Mesendoderm (in vitro differentiated cells): ENCODE data around the gene PTGES3L.
"Not testable (repeated sequence)": the region's sequence is repeated elsewhere in the genome, so short reads cannot be mapped to it uniquely, and the experiment has no call there.

ENCODE experiments used
- DNase-seq: peaks from one replicate; pipeline ENCODE4 v3.0.0; 2013
- H2AK5ac ChIP-seq: 2 replicates; pipeline ENCODE4 v1.6.1; 2013; ENCODE audit warnings: low read length, inconsistent platforms
- H2BK120ac ChIP-seq: 2 replicates; pipeline ENCODE4 v1.6.1; 2013; ENCODE audit warnings: low read depth, mild to moderate bottlenecking, low read length, moderate library complexity, mixed read lengths
- H2BK15ac ChIP-seq: replicated peaks from 2 replicates; pipeline ENCODE4 v1.6.1; 2013; ENCODE audit warnings: low read depth, mild to moderate bottlenecking, moderate library complexity
- H2BK5ac ChIP-seq: 2 replicates; pipeline ENCODE4 v1.6.1; 2013; ENCODE audit warnings: low read length, inconsistent platforms
- H3K18ac ChIP-seq: 2 replicates; pipeline ENCODE4 v1.6.1; 2013; ENCODE audit warnings: mild to moderate bottlenecking, low read length, mixed read lengths
- H3K23ac ChIP-seq: one replicate; pipeline ENCODE4 v1.6.1; 2013; ENCODE audit warnings: low read length
- H3K27ac ChIP-seq: 2 replicates; pipeline ENCODE4 v1.5.1; 2013; ENCODE audit warnings: low read depth, mild to moderate bottlenecking, inconsistent platforms, low read length, moderate library complexity
- H3K27me3 ChIP-seq: 2 replicates; pipeline ENCODE4 v1.6.1; 2013; ENCODE audit warnings: low read length, control low read depth, mild to moderate bottlenecking, inconsistent platforms; ENCODE audit not compliant: insufficient read depth, poor library complexity
- H3K36me3 ChIP-seq: 2 replicates; pipeline ENCODE4 v1.6.1; 2013; ENCODE audit warnings: low read length, inconsistent platforms; ENCODE audit not compliant: control insufficient read depth, insufficient read depth
- H3K4ac ChIP-seq: one replicate; pipeline ENCODE4 v1.6.1; 2013; ENCODE audit warnings: low read depth, mild to moderate bottlenecking, low read length, moderate library complexity
- H3K4me1 ChIP-seq: 2 replicates; pipeline ENCODE4 v1.6.1; 2013; ENCODE audit warnings: low read depth, low read length, inconsistent platforms; ENCODE audit not compliant: control insufficient read depth
- H3K4me2 ChIP-seq: 2 replicates; pipeline ENCODE4 v1.6.1; 2013; ENCODE audit warnings: low read length
- H3K4me3 ChIP-seq: 2 replicates; pipeline ENCODE4 v1.5.1; 2013; ENCODE audit warnings: mild to moderate bottlenecking, low read length
- H3K56ac ChIP-seq: one replicate; pipeline ENCODE4 v1.6.1; 2013; ENCODE audit warnings: low read length
- H3K79me1 ChIP-seq: 2 replicates; pipeline ENCODE4 v1.6.1; 2013; ENCODE audit warnings: low read length, inconsistent platforms
- H3K79me2 ChIP-seq: 2 replicates; pipeline ENCODE4 v1.6.1; 2013; ENCODE audit warnings: mild to moderate bottlenecking, low read length; ENCODE audit not compliant: control insufficient read depth, insufficient read depth
- H3K9ac ChIP-seq: 2 replicates; pipeline ENCODE4 v1.6.1; 2013; ENCODE audit warnings: low read length, inconsistent platforms
- H4K5ac ChIP-seq: one replicate; pipeline ENCODE4 v1.6.1; 2013; ENCODE audit warnings: low read length
- H4K8ac ChIP-seq: one replicate; pipeline ENCODE4 v1.6.1; 2013; ENCODE audit warnings: low read depth, mild to moderate bottlenecking, control low read depth, low read length, moderate library complexity
- WGBS: extraction: QIAGEN DNeasy Blood & Tissue Kit; methylation state at CpG from one replicate; pipeline ENCODE4 v1.1.7; 2013; ENCODE audit warnings: low lambda C conversion rate, missing lambda C conversion rate; ENCODE audit not compliant: insufficient coverage; ENCODE audit errors: extremely low coverage; 5-methylcytosine and 5-hydroxymethylcytosine counted together

PTGES3L gene

GRCh38 chr17:43006639-43007551 lies 27.0 kb upstream of the PTGES3L start, which contains the start of gene IFI35:
TSS of gene IFI35 (plus strand) at chr17:43006784. CDS start at chr17:43006948, 164 bp downstream.
- H4K5ac ChIP-seq: no peak within 1 kb of the TSS
- peak; percentile 80 for DNase-seq
- no CpG with 5 or more reads among the region's 18 CpGs for WGBS
- H3K18ac ChIP-seq: no peak within 1 kb of the TSS
- peak within 1 kb of the TSS; percentile 59 for H3K4me2 ChIP-seq
- peaks cover 2% of the 10 kb centered on the region for H3K36me3 ChIP-seq
- H3K79me1 ChIP-seq: no peaks in the 10 kb centered on the region
- H3K27ac ChIP-seq: peak within 1 kb of the TSS; percentile 71
- H3K27me3 ChIP-seq: no peaks in the 10 kb centered on the region
- peak within 1 kb of the TSS; percentile 75 for H3K9ac ChIP-seq
- H4K8ac ChIP-seq: no peak within 1 kb of the TSS
- no peak within 1 kb of the TSS for H2BK5ac ChIP-seq
- H3K56ac ChIP-seq: peak within 1 kb of the TSS; percentile 81
- H3K23ac ChIP-seq: no peak within 1 kb of the TSS
- H2BK15ac ChIP-seq: no peak within 1 kb of the TSS
- no peaks in the 10 kb centered on the region for H3K4me1 ChIP-seq
- no peak within 1 kb of the TSS for H2AK5ac ChIP-seq
- no peak within 1 kb of the TSS for H3K4ac ChIP-seq
- no peak within 1 kb of the TSS for H2BK120ac ChIP-seq
- no peaks in the 10 kb centered on the region for H3K79me2 ChIP-seq
- H3K4me3 ChIP-seq: peak within 1 kb of the TSS; percentile 8

DNA sequence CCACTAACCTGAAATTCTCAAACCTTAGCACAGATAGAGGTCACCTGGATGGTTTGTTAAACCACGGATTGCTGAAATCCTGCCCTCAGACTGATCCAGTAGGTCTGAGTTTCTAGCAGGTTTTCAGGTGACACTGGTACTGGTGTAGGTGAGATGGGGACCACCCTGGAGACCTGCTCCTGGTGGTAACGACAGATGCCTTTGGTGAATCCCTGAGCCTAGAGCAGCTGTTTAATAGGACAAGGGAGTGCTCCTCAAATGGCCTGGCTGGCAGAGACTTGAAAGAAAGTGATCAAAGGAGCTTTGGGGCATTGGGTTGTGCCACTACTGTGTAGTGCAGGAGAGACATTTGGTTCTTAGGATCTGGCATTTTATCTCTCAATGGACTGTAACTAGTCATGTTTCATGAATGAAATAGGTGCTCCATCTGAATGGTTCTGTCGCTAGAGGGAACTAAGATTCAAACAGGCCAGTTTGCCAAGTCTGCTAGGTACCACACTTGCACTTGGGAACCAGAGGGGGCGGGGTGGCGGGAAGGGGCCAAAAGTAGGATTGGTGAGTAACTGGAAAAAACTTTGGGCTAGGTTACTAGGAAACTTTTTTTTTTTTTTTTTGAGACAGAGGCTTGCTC lies 23.8 kb upstream of the PTGES3L start:
- Histone ChIP-seq H2AK5ac (no peak overlapping the region), H3K36me3 (peaks cover 6% of the 10 kb centered on the region), H3K9ac (no peak overlapping the region), H3K4me3 (no peak overlapping the region), H3K79me1 (peaks cover 2% of the 10 kb centered on the region), H3K4ac (no peak overlapping the region), H4K8ac (no peak overlapping the region), H3K79me2 (peaks cover 16% of the 10 kb centered on the region), H2BK5ac (no peak overlapping the region), H2BK120ac (no peak overlapping the region), H3K23ac (no peak overlapping the region), H3K4me1 (no peaks in the 10 kb centered on the region), H3K27me3 (no peaks in the 10 kb centered on the region), H3K56ac (no peak overlapping the region), H2BK15ac (no peak overlapping the region), H4K5ac (no peak overlapping the region), H3K18ac (no peak overlapping the region), H3K4me2 (no peak overlapping the region), H3K27ac (no peak overlapping the region)
- no CpG with 5 or more reads among the region's 5 CpGs for WGBS
- DNase-seq: peak; percentile 78

- not testable (repeated sequence) for DNase-seq, H3K27me3 ChIP-seq, H3K27ac ChIP-seq, H3K4me2 ChIP-seq, H2BK15ac ChIP-seq, H4K8ac ChIP-seq, H3K4me3 ChIP-seq, H3K18ac ChIP-seq, H3K4ac ChIP-seq, H2BK120ac ChIP-seq, H3K36me3 ChIP-seq, H2BK5ac ChIP-seq, H3K4me1 ChIP-seq, H3K79me1 ChIP-seq, H2AK5ac ChIP-seq, H3K23ac ChIP-seq, H4K5ac ChIP-seq
- peak overlapping the region; percentile 44 for H3K56ac ChIP-seq
- WGBS: no CpG with 5 or more reads among the region's 13 CpGs
- H3K79me2 ChIP-seq: peaks cover 19% of the 10 kb centered on the region
- peak overlapping the region; percentile 2 for H3K9ac ChIP-seq
Observed at GRCh38 chr17:43000894-43001293, 21.0 kb upstream of the PTGES3L start.

- Histone ChIP-seq H3K27ac (no peak overlapping the region), H3K27me3 (no peaks in the 10 kb centered on the region), H3K4me3 (peak overlapping the region; percentile 88), H3K79me1 (peaks cover 2% of the 10 kb centered on the region), H4K8ac (no peak overlapping the region), H4K5ac (no peak overlapping the region), H2BK15ac (no peak overlapping the region), H3K18ac (no peak overlapping the region), H3K9ac (peak overlapping the region; percentile 94), H2BK5ac (no peak overlapping the region), H3K36me3 (peaks cover 6% of the 10 kb centered on the region), H3K56ac (peak overlapping the region; percentile 93), H3K4ac (peak overlapping the region; percentile 92), H3K4me2 (peak overlapping the region; percentile 39), H2BK120ac (no peak overlapping the region), H3K4me1 (no peaks in the 10 kb centered on the region), H2AK5ac (no peak overlapping the region), H3K23ac (no peak overlapping the region), H3K79me2 (peaks cover 19% of the 10 kb centered on the region)
- no peak for DNase-seq
- WGBS: no CpG with 5 or more reads among the region's 10 CpGs
Observed at GRCh38 chr17:42999003-42999525, 19.2 kb upstream of the PTGES3L start.

GRCh38 chr17:42997984-42998938 lies 18.4 kb upstream of the PTGES3L start, which contains the start of gene RPL27:
TSS of gene RPL27 (plus strand) at chr17:42998419. CDS start at chr17:42998751, 332 bp downstream.
- peak; percentile 100 for DNase-seq
- H3K36me3 ChIP-seq: peaks cover 6% of the 10 kb centered on the region

More at GRCh38 chr17:42997984-42998938, 18.4 kb upstream of the PTGES3L start, which contains the start of gene RPL27:
- Histone ChIP-seq H3K79me2 (peaks cover 19% of the 10 kb centered on the region), H3K4me2 (peak within 1 kb of the TSS; percentile 39), H4K5ac (no peak within 1 kb of the TSS), H3K4me3 (peak within 1 kb of the TSS; percentile 88), H4K8ac (peak within 1 kb of the TSS; percentile 83), H3K27me3 (no peaks in the 10 kb centered on the region), H2BK5ac (no peak within 1 kb of the TSS), H3K56ac (peak within 1 kb of the TSS; percentile 93), H3K4ac (peak within 1 kb of the TSS; percentile 92), H2AK5ac (no peak within 1 kb of the TSS), H3K9ac (peak within 1 kb of the TSS; percentile 94), H3K23ac (no peak within 1 kb of the TSS), H2BK120ac (no peak within 1 kb of the TSS), H2BK15ac (no peak within 1 kb of the TSS), H3K27ac (peak within 1 kb of the TSS; percentile 67), H3K79me1 (peaks cover 2% of the 10 kb centered on the region), H3K18ac (peak within 1 kb of the TSS; percentile 80), H3K4me1 (no peaks in the 10 kb centered on the region)
- WGBS: no CpG with 5 or more reads among the region's 49 CpGs
